Cortex of kidney (tissue), 1 donor: ENCODE results near the gene GPR21.

Experiments used
- DNase-seq: peaks from one replicate; lab custom pipeline; 2025; lab: John Stamatoyannopoulos, UW

The GPR21 gene

GRCh38 chr9:123033864-123034601 lies 566 bp downstream of the GPR21 start:
- no peak for DNase-seq

- DNase-seq, result no peak
Observed at GRCh38 chr9:123034881-123035510, 1.5 kb downstream of the GPR21 start.

GRCh38 chr9:123035791-123036190 lies 2.3 kb downstream of the GPR21 start:
- no peak for DNase-seq

- DNase-seq, result no peak
Observed at GRCh38 chr9:123036893-123037545, 3.6 kb downstream of the GPR21 start.

DNA sequence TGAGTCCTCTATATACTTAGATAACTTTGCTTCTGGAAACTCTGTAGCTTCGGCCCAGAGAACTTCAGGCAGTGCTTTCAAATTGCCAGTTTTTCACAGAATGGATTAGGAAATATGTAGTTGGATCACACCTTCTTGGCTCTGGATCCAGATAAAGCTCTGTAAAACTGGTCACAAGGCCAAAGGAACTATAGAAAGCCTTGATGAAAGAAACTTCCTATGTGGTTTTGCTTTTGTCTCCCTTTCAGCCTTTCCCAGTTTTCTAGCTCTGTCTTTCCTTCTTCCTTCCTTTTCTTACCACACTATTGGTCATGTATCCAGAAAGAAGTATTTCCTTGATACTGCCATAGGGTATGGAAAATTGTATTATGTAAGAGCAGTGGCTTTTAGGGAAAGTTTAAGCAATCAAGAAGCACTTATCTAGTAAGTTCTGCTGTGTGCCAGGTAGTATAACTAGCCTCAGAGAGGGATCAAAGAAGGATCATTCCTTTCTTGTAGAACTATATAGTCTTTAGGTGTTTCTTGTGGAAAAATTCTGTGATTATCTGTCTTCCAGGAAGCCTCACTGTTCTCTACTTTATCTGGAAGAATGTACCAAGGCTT lies 6.3 kb downstream of the GPR21 start:
- no peak for DNase-seq

GRCh38 chr9:123040801-123041200 lies 7.3 kb downstream of the GPR21 start:
- DNase-seq, result no peak

DNA sequence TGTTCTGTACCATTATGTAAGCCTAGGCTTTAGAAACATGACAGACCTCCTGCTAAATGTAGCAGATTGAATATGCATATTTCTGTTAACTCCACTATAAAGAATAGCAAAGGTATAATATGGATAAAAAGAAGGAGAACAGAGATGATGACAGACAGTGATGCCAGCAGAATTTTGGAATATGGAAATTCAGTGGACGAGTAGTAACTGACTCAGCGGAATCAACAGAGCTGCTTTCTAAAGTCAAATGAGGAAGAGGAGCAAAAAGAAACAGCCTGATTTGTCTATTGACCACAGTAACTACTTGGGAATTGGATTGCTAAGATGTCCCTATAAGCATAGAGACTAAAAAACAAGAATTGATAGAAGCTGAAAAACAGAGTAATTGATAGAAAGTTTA lies 8.0 kb downstream of the GPR21 start:
- no peak for DNase-seq

DNA sequence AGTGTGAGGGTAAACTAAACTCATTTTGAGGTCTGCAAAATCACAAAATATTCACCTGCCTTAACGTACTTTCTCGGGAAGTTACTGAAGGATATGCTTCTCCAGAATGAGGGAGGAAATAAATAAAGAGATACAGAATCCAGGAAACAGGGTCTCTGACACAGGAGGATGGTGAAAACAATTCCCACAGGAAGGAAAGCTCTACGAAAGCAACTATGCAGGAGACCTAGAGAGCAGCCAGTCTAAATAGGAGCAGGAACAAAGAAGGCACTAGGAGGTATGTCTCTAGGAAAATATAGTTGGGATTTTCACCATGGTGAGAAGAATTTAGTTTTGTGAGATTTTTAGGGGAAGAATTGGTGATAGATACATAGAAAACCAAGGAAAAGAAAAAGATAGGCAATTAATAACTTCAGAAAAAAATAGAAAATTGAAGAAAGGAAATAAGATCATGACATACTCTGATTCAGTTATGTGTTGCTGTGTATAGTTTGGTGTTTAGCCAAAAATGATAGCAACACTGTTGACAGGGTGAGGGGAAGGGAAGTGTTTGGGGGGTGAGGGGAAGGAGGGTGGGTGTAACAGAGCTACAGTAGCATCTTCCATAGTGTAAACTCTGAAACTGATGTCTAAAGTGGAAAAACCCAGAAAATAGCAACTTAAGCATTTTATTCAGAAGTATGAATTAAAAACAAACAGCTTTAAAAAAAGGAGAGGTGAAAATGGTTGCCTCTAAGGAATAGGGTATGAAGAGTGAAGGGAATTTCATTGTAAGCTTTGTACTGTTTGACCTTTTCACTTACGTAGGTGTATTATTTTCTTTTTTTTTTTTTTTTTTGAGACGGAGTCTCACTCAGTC lies 9.8 kb downstream of the GPR21 start:
- DNase-seq, result no peak

GRCh38 chr9:123044586-123044985 lies 11.1 kb downstream of the GPR21 start:
- no peak for DNase-seq

- no peak for DNase-seq
Observed at GRCh38 chr9:123046406-123047195, 13.1 kb downstream of the GPR21 start.

DNA sequence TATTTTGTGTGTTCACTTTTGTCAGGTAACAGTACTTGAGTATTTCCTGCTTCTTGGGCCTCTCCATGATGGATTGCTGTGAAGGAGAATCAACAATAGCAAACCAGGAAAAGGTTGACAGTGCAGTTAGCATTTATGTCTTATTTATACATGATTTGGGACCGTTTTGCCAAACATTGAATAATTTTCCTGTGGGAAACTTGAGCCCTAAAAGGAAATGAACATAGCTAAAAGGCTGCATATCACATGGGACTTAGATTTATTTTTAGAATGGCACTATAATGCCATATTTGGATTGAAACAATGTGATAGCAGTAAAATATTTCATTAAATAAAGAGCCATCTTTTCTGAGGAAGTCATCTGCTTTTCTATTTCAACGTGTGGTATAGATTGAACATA lies 15.3 kb downstream of the GPR21 start:
- DNase-seq, result no peak

GRCh38 chr9:123049589-123050222 lies 16.2 kb downstream of the GPR21 start:
- DNase-seq, result no peak

DNA sequence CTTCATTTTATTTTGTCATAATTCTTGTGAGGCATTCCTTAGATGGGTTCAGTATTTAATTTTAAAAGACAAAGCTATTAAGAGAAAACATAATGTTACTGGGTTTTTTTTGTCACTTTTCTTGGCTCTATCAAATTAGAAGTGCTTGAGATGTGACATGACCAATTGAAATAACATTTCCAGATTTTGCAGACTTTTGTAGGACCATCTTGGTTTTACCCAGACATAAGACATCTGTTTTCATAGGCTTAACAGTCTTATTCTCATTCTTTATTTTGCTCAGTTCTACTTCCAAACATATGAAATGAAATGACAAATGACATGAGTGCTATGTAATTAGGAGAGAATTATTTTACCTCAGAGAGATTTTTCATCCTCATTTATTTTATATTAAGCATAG lies 19.6 kb downstream of the GPR21 start:
- no peak for DNase-seq

DNA sequence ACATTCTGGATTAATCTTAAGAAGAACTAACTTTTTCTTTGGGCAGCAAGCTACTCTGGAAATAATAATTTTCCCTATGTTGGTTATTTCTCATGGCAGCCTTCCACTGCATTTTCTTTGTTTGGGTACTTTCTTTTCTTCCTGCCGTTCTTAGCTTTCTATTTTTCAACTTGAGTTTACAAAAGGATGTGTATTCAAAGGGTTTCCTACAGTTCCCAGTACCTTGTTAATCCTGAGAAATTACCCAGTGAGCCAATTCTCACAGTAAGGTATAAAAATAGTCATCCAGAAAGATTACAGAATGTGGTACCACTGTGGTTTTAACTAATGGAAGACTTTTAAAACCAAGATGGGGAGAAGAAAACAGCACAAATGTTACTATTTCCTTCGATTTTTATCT lies 20.2 kb downstream of the GPR21 start:
- DNase-seq, result no peak

GRCh38 chr9:123058834-123059233 lies 25.4 kb downstream of the GPR21 start:
- no peak for DNase-seq

- DNase-seq, result no peak
Observed at GRCh38 chr9:123059472-123060220, 26.2 kb downstream of the GPR21 start.

GRCh38 chr9:123061216-123061615 lies 27.7 kb downstream of the GPR21 start:
- no peak for DNase-seq

GRCh38 chr9:123062351-123063176 lies 29.1 kb downstream of the GPR21 start:
- no peak for DNase-seq

- no peak for DNase-seq
Observed at GRCh38 chr9:123063177-123063598, 29.7 kb downstream of the GPR21 start.
